ENCODE measurements around the gene DYNLT2.

The DYNLT2 gene

DNA sequence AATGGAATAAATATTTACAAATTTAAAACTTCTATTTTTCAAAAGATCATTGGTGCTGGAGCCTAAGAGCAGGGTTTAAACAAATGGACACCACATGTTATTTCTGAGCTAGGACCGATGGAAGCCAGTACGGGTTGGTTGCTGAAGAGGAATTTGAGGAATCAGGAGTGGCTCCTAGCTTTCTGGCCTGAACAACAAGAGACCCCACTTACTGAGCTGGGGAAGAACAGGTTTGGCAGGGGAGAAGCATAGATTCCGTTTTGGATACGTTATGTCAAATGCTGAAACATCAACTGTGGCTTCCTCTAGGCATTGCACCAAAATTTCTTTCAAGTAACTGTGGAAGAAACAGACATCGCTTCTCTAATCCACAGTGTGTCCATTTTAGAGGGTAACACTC lies 56.2 kb downstream of the DYNLT2 start:
- Mint-ChIP-seq H3K4me3 (no peak overlapping the region), H3K27ac (no peak overlapping the region), H3K4me1 (peaks cover 25% of the 10 kb centered on the region), H3K36me3 (ENCODE audit: low read depth) (peaks cover 92% of the 10 kb centered on the region), H3K9me3 (peaks cover 78% of the 10 kb centered on the region), H3K27me3 (ENCODE audit: low read depth, poor library complexity) (peaks cover 5% of the 10 kb centered on the region)
- no peak for DNase-seq
- TF ChIP-seq, protein P1, sequence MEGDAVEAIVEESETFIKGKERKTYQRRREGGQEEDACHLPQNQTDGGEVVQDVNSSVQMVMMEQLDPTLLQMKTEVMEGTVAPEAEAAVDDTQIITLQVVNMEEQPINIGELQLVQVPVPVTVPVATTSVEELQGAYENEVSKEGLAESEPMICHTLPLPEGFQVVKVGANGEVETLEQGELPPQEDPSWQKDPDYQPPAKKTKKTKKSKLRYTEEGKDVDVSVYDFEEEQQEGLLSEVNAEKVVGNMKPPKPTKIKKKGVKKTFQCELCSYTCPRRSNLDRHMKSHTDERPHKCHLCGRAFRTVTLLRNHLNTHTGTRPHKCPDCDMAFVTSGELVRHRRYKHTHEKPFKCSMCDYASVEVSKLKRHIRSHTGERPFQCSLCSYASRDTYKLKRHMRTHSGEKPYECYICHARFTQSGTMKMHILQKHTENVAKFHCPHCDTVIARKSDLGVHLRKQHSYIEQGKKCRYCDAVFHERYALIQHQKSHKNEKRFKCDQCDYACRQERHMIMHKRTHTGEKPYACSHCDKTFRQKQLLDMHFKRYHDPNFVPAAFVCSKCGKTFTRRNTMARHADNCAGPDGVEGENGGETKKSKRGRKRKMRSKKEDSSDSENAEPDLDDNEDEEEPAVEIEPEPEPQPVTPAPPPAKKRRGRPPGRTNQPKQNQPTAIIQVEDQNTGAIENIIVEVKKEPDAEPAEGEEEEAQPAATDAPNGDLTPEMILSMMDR (IDR thresholded peaks at IDR 0.05), result no peak

DNA sequence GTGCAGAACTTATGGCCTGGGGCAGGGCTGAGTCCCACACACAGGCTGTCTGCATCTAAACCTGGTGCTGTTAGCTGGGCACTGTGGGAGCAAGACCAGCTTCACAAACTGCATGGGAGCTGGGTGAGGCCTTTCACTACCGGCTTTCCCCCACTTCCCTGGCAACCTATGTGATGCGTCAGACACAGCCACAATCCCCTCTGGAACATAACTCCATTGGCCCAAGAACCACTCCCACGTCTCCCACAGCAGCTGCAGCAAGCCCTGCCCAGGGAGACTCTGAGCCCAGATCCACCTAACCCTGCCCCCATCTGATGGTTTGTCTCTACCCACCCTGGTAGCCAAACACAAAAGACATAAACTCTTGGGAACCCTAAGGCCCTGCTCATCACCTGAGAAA lies 58.9 kb downstream of the DYNLT2 start:
- H3K9me3 Mint-ChIP-seq, result peaks cover 88% of the 10 kb centered on the region
- no peak overlapping the region for H3K4me3 Mint-ChIP-seq
- no peak for DNase-seq
- peaks cover 7% of the 10 kb centered on the region for H3K4me1 Mint-ChIP-seq
- peaks cover 97% of the 10 kb centered on the region for H3K36me3 Mint-ChIP-seq (ENCODE audit: low read depth)
- TF ChIP-seq, protein P1 (IDR thresholded peaks at IDR 0.05), result no peak
- no peaks in the 10 kb centered on the region for H3K27me3 Mint-ChIP-seq (ENCODE audit: low read depth, poor library complexity)
- H3K27ac Mint-ChIP-seq, result no peak overlapping the region

DNA sequence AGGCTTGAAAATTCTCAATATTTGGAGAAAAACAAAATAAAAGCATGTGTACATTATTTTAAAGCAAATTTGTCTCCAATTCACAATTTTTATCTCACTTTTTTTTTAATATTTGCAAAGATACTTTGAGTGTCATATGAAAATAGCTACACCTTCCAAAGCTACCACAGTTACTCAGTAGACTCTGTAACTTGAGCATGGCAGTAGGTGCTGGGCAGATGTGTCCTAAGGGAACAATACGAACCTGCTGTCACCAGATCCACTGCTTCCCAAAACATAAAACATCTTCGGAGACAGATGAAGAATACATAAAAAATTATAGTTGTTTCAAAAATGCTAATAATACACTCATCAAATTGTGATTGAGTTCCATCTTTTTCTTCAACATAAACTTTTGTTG lies 60.1 kb downstream of the DYNLT2 start:
- Mint-ChIP-seq H3K36me3 (ENCODE audit: low read depth) (peaks cover 97% of the 10 kb centered on the region), H3K27ac (no peak overlapping the region), H3K27me3 (ENCODE audit: low read depth, poor library complexity) (peaks cover 4% of the 10 kb centered on the region), H3K9me3 (peaks cover 88% of the 10 kb centered on the region), H3K4me3 (no peak overlapping the region), H3K4me1 (peaks cover 7% of the 10 kb centered on the region)
- no peak for DNase-seq
- TF ChIP-seq, protein P1 (IDR thresholded peaks at IDR 0.05), result no peak
